GM18858 (cell line): ENCODE results near the gene GADD45B.
"Not testable (repeated sequence)": the region's sequence is repeated elsewhere in the genome, so short reads cannot be mapped to it uniquely, and the experiment has no call there.

Experiments
- ATAC-seq: cut with Tn5 transposase; IDR thresholded peaks from one replicate; pipeline ENCODE4 v1.9.1; 2021; ENCODE audit not compliant: unreplicated experiment

GADD45B gene

GRCh38 chr19:2487842-2488241, 11.9 kb downstream of the GADD45B start:
- ATAC-seq: no peak

GRCh38 chr19:2488405-2488941, 12.5 kb downstream of the GADD45B start:
- no peak for ATAC-seq

- ATAC-seq: no peak
Measured at GRCh38 chr19:2488942-2489731, 13.2 kb downstream of the GADD45B start.

GRCh38 chr19:2490659-2491058, 14.7 kb downstream of the GADD45B start:
- no peak for ATAC-seq

DNA sequence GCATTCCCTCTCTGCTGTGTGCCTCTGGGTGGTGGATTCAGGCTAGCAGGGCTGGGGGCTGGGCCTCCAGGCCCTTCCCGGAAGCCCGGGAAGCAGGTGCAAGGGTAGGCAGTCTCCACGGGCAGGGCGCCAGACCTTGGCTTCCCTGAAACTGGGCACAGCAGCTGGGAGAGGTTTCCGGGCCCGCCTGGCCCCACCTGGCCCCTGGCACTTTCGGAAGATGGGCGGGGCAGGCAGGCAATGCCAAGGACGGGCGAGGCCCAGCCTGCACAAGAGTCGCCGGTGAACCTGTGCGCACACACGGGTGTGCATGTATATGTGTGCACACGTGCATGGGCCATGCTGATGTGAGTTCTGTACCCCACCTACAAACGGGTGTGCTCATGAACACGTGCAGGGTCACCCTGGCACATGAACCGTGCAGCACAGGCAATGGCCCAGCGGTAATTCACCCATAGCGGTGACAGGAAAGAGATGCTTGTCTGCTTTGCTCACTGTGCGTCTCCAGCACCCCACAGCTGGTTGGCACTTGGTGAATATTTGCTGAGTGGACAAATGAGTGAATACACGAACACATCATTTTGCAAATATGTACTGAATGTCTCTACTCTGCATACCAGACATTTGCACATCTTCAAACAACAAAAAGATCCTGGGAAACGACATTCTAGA, 15.3 kb downstream of the GADD45B start:
- ATAC-seq: no peak

- no peak for ATAC-seq
Measured at GRCh38 chr19:2492870-2493269, 16.9 kb downstream of the GADD45B start.

DNA sequence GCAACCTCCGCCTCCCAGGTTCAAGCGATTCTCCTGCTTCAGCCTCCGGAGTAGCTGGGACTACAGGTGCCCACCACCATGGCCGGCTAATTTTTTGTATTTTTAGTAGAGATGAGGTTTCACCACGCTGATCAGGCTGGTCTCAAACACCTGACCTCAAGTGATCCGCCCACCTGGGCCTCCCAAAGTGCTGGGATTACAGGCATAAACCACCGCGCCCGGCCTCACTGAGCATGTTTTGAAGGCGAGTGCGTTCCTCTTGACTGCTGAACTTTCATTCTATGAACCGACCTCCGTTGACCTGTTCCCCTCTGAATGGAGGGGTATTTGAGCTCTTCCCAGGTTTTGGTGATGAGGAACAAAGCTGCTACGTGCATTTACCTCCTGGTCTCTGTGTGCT, 17.5 kb downstream of the GADD45B start:
- not testable (repeated sequence) for ATAC-seq

DNA sequence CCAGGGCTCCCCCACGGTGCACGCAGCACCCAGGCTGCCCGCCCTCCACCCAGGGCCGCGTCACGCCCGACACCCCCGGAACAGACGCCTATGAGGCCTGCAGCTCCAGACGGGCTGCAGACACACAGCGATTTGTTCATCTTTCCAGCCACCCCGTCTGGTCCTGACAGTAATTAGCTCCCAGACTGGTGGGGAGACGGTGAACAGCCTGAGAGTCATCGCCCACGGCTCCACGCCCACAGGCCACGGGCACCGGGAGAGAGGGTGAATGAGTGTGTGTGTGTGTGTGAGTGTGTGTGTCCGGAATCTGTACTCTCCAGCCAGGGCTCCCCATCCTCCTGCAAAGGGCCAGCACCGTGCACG, 18.1 kb downstream of the GADD45B start:
- no peak for ATAC-seq

GRCh38 chr19:2494447-2495129, 18.7 kb downstream of the GADD45B start:
- no peak for ATAC-seq

GRCh38 chr19:2495130-2495641, 19.3 kb downstream of the GADD45B start:
- ATAC-seq: no peak

DNA sequence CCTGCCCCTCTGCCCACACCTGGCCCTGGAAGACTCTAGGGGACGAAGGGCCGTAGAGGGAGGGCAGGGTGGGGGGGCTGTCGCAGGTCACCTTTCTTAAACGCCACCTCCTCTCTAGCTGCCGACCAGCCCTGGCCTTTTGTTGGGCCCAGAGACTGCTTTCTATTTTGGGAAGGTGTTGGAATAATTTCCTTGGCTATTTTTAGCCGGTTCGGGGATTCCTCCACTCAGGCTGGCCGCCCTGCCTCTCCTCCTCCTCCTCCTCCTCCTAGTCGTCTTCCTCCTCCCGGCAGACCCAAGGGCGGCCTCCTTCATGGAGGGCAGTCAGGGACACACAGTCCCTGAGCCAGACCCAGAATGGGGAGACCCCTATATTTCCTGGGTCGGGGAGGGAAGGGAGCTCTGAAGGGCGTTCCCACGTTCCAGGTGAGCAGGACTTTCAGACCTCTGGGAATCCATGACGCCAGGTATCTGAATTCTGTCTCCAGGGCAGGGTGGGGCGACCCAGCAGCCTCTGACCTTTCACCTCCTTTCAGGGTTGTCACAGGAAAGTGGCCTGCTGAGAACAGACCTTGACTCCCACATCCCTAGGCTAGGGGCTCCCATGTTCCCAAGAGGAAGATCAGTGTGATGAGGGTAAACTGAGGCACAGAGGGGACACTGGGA, 19.9 kb downstream of the GADD45B start:
- no peak for ATAC-seq

GRCh38 chr19:2497186-2497585, 21.3 kb downstream of the GADD45B start:
- ATAC-seq: no peak

GRCh38 chr19:2500156-2500555, 24.2 kb downstream of the GADD45B start:
- no peak for ATAC-seq

- no peak for ATAC-seq
Measured at GRCh38 chr19:2500841-2501261, 24.9 kb downstream of the GADD45B start.

GRCh38 chr19:2503521-2504109, 27.7 kb downstream of the GADD45B start:
- no peak for ATAC-seq

GRCh38 chr19:2506656-2507055, 30.7 kb downstream of the GADD45B start:
- not testable (repeated sequence) for ATAC-seq

DNA sequence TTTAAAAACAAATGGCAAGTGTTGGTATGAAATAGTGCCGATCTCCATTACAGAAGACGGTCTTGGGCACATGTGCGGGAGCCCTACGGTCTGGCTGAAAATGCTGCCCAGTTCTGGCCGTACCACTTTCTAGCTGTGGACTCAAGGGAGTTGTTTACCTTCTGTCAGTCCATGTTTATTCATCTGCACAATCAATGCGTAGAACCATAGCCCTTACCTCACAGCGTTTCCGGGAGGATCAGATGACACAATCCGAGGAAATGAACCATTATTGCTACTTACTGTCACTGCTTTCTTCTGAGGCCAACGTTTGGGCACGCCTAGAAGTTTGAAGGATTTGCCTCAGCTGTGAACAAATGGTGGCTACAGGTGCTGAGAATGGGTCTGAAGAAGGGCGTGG, 31.2 kb downstream of the GADD45B start:
- no peak for ATAC-seq

GRCh38 chr19:2509096-2509495, 33.2 kb downstream of the GADD45B start:
- no peak for ATAC-seq

GRCh38 chr19:2511570-2511969, 35.6 kb downstream of the GADD45B start:
- ATAC-seq: no peak

GRCh38 chr19:2511991-2512390, 36.1 kb downstream of the GADD45B start:
- no peak for ATAC-seq
